ENCODE results near the gene FANCD2OS.

- TF ChIP-seq CTCF (IDR thresholded peaks at IDR 0.05): no peak
- no peak for TF ChIP-seq POLR2AphosphoS5 (IDR thresholded peaks at IDR 0.05)
- TF ChIP-seq EP300 (IDR thresholded peaks at IDR 0.05; ENCODE audit: low read depth): no peak
These were observed 13.0 kb upstream of the FANCD2OS start for GRCh38 chr3:10121064-10121463.

All from transverse colon (tissue), 4 donors.